Measurements from ENCODE around the gene TUBGCP6. TPM values are rescaled to one million over a fixed set of nuclear protein-coding genes. Genes with fewer than 3 reads are reported as not detected.
A peak's percentile ranks its signal among the peaks of the same experiment; 100 is the strongest.
"Not testable (repeated sequence)": the region's sequence is repeated elsewhere in the genome, so short reads cannot be mapped to it uniquely, and the experiment has no call there.

TUBGCP6 gene
- total RNA-seq, 1 donor from 2014 or later, result 52.1 TPM

DNA sequence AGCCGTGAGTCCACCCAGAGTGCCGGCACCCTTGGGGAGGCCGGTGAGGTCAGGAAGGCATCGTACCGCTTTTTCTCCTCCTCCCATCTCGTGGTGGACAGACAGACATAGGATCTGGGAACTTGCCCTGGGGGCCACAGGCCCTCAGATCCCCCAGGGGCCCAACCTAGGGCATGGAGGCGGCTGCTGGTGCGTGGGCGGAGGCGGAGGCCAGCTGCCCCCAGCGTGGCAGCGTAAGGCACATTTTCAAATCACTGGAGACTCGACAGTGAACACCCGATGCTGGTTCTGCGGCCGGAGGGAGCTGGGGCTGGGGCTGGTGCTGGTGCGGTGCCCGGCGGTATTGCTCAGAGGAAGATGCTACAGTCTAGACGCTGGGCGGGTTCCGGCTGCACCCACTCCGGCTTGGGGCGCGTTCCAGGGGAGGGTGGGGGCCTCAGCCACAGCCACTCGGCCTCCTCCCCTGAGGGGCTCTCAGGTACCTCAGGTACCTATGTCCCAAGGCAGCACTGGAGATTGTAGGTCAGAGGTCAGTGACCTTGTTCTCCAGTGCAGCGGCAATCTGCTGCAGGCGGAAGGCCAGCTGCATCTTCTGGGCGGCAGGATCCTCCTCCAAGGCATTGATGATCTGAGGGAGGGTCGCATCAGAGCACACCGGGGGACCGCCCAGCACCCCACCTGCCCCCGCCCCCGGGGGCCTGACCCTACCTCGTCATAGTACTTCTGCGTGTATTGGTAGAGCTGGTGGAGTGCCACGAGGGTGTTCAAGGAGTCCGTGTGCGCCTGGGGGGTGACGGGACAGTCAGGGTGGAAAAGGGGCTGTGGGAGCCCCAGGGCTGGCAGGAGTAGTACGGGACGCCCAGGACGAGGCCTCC lies 30.6 kb upstream of the TUBGCP6 start:
- Mint-ChIP-seq H3K27ac (no peak overlapping the region), H3K4me1 (ENCODE audit: low read depth) (peaks cover 6% of the 10 kb centered on the region), H3K27me3 (ENCODE audit: insufficient read depth) (peaks cover 8% of the 10 kb centered on the region), H3K4me3 (no peak overlapping the region), H3K9me3 (no peaks in the 10 kb centered on the region), H3K36me3 (ENCODE audit: low read depth) (no peaks in the 10 kb centered on the region)
- intact Hi-C loops (cut with micrococcal nuclease), result no loop called here
- no peak for DNase-seq (ENCODE audit: low spot score)

DNA sequence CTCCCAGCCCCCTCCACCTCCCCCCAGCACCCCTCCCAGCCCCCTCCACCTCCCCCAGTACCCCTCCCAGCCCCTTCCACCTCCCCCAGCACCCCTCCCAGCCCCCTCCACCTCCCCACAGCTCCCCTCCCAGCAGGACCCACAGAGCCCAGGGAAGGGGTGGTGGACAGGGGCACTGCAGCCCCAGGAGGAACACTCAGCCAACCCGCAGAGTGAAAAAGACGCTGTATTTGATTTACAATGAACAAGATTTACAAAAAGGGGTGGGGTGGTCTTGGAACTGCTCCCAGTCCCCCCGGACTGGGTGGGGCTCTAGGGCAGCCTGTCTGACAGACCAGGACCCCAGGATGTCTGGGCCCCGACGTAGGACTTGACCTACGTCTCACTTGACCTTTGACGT lies 29.9 kb upstream of the TUBGCP6 start:
- Mint-ChIP-seq H3K4me1 (ENCODE audit: low read depth) (peaks cover 6% of the 10 kb centered on the region), H3K36me3 (ENCODE audit: low read depth) (no peaks in the 10 kb centered on the region), H3K9me3 (no peaks in the 10 kb centered on the region), H3K27me3 (ENCODE audit: insufficient read depth) (peaks cover 8% of the 10 kb centered on the region), H3K27ac (no peak overlapping the region), H3K4me3 (no peak overlapping the region)
- no peak for DNase-seq (ENCODE audit: low spot score)
- intact Hi-C loops (cut with micrococcal nuclease), result loop anchor here (1.0 kb wide), 1 partner anchor 68 kb away; no protein-coding TSS in a partner anchor

GRCh38 chr22:50274311-50274710 lies 29.5 kb upstream of the TUBGCP6 start:
- intact Hi-C loops (cut with micrococcal nuclease), result loop anchor here (1.0 kb wide), 1 partner anchor 68 kb away; no protein-coding TSS in a partner anchor
- Mint-ChIP-seq H3K27me3 (ENCODE audit: insufficient read depth) (peaks cover 8% of the 10 kb centered on the region), H3K4me1 (ENCODE audit: low read depth) (peaks cover 6% of the 10 kb centered on the region), H3K4me3 (peak overlapping the region; percentile 68), H3K36me3 (ENCODE audit: low read depth) (no peaks in the 10 kb centered on the region), H3K9me3 (no peaks in the 10 kb centered on the region), H3K27ac (no peak overlapping the region)
- no peak for DNase-seq (ENCODE audit: low spot score)

DNA sequence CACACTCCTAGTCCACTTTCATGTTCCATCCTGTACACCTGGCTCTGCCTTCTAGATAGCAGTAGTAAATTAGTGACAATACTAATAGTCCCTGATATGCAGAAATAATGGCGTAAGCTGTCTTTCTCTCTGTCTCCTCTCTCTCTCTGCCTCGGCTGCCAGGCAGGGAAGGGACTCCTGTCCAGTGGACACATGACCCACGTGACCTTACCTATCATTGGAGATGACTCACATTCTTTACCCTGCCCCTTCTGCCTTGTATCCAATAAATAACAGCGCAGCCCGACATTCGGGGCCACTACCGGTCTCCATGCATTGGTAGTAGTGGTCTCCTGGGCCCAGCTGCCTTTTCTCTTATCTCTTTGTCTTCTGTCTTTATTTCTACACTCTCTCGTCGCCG lies 29.0 kb upstream of the TUBGCP6 start:
- not testable (repeated sequence) for H3K27me3 Mint-ChIP-seq (ENCODE audit: insufficient read depth); DNase-seq (ENCODE audit: low spot score); H3K4me1 Mint-ChIP-seq (ENCODE audit: low read depth); H3K36me3 Mint-ChIP-seq (ENCODE audit: low read depth); H3K27ac Mint-ChIP-seq; H3K9me3 Mint-ChIP-seq
- peak overlapping the region; percentile 68 for H3K4me3 Mint-ChIP-seq
- intact Hi-C loops (cut with micrococcal nuclease), result loop anchor here (1.0 kb wide), 1 partner anchor 69 kb away; no protein-coding TSS in a partner anchor

GRCh38 chr22:50273352-50273751 lies 28.5 kb upstream of the TUBGCP6 start:
- H3K4me1 Mint-ChIP-seq (ENCODE audit: low read depth); H3K27me3 Mint-ChIP-seq (ENCODE audit: insufficient read depth); DNase-seq (ENCODE audit: low spot score); intact Hi-C loops (cut with micrococcal nuclease); H3K36me3 Mint-ChIP-seq (ENCODE audit: low read depth); H3K9me3 Mint-ChIP-seq; H3K4me3 Mint-ChIP-seq; H3K27ac Mint-ChIP-seq: not testable (repeated sequence)

DNA sequence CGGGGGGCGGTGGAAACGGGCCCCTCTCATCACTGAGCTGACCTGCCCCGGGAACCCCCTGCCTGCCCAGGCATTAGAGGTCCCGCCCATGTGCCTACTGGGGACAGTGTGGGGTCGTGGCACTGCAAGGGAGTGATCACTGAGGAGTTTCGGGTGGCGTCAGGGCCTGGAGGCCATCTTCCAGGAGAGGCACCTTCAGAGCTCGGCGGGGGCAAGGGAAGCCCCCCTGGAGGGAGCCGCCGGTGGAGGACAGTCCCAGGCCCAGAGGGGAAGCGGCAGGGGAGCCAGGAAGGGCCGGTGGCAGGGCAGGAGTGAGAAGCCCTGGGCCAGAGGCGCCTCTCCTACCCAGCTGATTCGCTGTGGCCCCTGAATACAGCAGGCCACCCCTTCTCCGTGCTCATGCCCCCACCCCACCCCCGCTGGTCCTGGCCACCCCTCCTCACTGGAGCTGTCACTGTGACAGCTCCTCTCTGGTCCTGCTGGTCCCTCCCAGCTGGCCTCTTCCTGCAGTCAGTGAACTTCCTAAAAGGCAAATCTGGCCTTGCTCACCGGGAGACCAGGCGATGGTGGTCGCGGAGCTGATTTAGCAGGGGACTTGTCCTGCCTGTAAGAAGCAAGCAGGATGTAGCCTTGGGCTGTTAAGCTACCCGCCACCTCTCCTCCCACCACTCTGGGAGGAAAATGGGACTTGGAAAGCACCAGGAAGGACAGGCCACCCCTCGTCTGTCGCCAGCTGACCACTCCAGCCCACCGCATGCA lies 27.4 kb upstream of the TUBGCP6 start:
- H3K4me3 Mint-ChIP-seq, result peak overlapping the region; percentile 45
- H3K9me3 Mint-ChIP-seq, result no peaks in the 10 kb centered on the region
- intact Hi-C loops (cut with micrococcal nuclease), result no loop called here
- H3K4me1 Mint-ChIP-seq (ENCODE audit: low read depth), result peaks cover 10% of the 10 kb centered on the region
- no peak for DNase-seq (ENCODE audit: low spot score)
- H3K27me3 Mint-ChIP-seq (ENCODE audit: insufficient read depth), result peaks cover 8% of the 10 kb centered on the region
- H3K36me3 Mint-ChIP-seq (ENCODE audit: low read depth), result no peaks in the 10 kb centered on the region
- no peak overlapping the region for H3K27ac Mint-ChIP-seq

- H3K27ac Mint-ChIP-seq, result no peak overlapping the region
- no peak overlapping the region for H3K4me3 Mint-ChIP-seq
- DNase-seq (ENCODE audit: low spot score), result peak; percentile 55
- intact Hi-C loops (cut with micrococcal nuclease), result loop anchor here (2.0 kb wide), 2 partner anchors 71 to 349 kb away; partner anchors contain the start of gene SELENOO
- no peaks in the 10 kb centered on the region for H3K9me3 Mint-ChIP-seq
- H3K36me3 Mint-ChIP-seq (ENCODE audit: low read depth), result no peaks in the 10 kb centered on the region
- H3K4me1 Mint-ChIP-seq (ENCODE audit: low read depth), result peaks cover 10% of the 10 kb centered on the region
- H3K27me3 Mint-ChIP-seq (ENCODE audit: insufficient read depth), result peaks cover 8% of the 10 kb centered on the region
These were observed 26.7 kb upstream of the TUBGCP6 start for GRCh38 chr22:50271519-50271970.

- peak overlapping the region; percentile 77 for H3K4me3 Mint-ChIP-seq
- peak; percentile 69 for DNase-seq (ENCODE audit: low spot score)
- intact Hi-C loops (cut with micrococcal nuclease), result loop anchor here (1.0 to 2.0 kb wide), 6 partner anchors 20 to 350 kb away; partner anchors contain the start of genes HDAC10, SELENOO and TUBGCP6
- no peak overlapping the region for H3K27ac Mint-ChIP-seq
- peaks cover 10% of the 10 kb centered on the region for H3K4me1 Mint-ChIP-seq (ENCODE audit: low read depth)
- no peaks in the 10 kb centered on the region for H3K9me3 Mint-ChIP-seq
- peaks cover 8% of the 10 kb centered on the region for H3K27me3 Mint-ChIP-seq (ENCODE audit: insufficient read depth)
- no peaks in the 10 kb centered on the region for H3K36me3 Mint-ChIP-seq (ENCODE audit: low read depth)
These were observed 26.0 kb upstream of the TUBGCP6 start for GRCh38 chr22:50270666-50271394.

DNA sequence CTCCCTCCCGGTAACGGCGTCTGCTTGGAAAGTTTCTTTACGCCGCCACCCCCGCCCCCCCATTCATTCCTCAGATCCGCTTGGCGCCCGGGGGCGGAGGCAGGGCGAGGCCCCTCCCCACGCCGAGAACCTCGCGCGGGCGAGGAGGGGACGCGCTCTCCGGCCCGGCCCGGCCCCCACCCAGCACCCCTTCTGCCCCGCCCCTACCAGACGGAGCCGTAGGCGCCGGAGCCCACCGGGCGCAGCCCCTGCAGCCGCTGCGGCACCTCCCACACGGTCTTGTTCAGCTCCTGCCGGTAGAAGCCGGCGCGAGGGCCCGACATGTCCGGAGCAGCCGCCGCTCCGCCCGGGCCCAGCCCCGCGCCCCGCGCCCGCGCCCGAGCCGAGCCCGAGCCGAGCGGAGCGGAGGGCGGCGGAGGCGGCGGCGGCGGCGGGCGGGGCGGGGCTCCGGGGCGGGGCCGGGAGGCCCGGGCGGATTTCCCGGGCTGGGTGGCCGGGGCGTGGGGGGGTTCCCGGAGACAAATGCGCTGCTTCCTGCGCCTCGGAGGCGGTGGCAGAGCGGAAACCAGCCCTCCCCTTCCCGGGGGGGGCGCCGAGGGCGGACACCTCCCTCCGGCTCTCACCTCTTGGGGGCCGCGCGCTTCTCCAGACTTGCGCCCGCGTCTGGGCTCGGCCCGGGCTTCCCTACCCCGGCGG lies 25.3 kb upstream of the TUBGCP6 start, which contains the start of gene MAPK11:
Gene MAPK11 (minus strand): TSS at position 411 of the 696 bp plus-strand sequence. CDS start 88 bp downstream, at position 323.
- H3K27ac Mint-ChIP-seq, result peak within 1 kb of the TSS; percentile 40
- H3K27me3 Mint-ChIP-seq (ENCODE audit: insufficient read depth), result peaks cover 8% of the 10 kb centered on the region
- peak within 1 kb of the TSS; percentile 77 for H3K4me3 Mint-ChIP-seq
- H3K36me3 Mint-ChIP-seq (ENCODE audit: low read depth), result peaks cover 2% of the 10 kb centered on the region
- intact Hi-C loops (cut with micrococcal nuclease), result loop anchor here (1.0 to 2.0 kb wide), 6 partner anchors 19 to 351 kb away; partner anchors contain the start of genes HDAC10, SELENOO and TUBGCP6
- H3K9me3 Mint-ChIP-seq, result no peaks in the 10 kb centered on the region
- H3K4me1 Mint-ChIP-seq (ENCODE audit: low read depth), result peaks cover 10% of the 10 kb centered on the region
- DNase-seq (ENCODE audit: low spot score), result peak; percentile 78

DNA sequence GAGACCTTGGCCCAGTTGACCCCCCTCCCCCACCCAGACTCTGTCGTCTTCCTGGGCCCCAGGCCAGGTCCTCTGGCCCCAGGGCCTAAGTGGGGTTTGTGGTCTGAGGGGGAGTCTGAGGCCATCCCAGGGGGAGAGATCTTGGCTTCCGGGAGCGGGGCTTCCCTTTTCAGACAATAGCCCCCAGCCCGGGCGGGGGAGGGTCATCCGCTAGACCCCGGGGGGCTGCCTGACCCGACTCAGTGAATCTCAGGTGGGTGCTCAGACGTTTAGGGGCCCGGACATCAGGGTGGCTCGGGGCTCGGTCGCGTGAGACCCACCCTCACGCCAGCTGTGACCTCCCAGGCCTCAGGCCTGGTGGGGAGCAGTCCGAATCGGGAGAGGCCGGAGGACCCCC lies 24.7 kb upstream of the TUBGCP6 start:
- H3K27me3 Mint-ChIP-seq (ENCODE audit: insufficient read depth), result peaks cover 8% of the 10 kb centered on the region
- H3K4me1 Mint-ChIP-seq (ENCODE audit: low read depth), result peaks cover 10% of the 10 kb centered on the region
- peak overlapping the region; percentile 76 for H3K4me3 Mint-ChIP-seq
- DNase-seq (ENCODE audit: low spot score), result no peak
- peaks cover 4% of the 10 kb centered on the region for H3K36me3 Mint-ChIP-seq (ENCODE audit: low read depth)
- no peaks in the 10 kb centered on the region for H3K9me3 Mint-ChIP-seq
- intact Hi-C loops (cut with micrococcal nuclease), result no loop called here
- H3K27ac Mint-ChIP-seq, result peak overlapping the region; percentile 40

- Mint-ChIP-seq H3K36me3 (ENCODE audit: low read depth) (peaks cover 4% of the 10 kb centered on the region), H3K4me1 (ENCODE audit: low read depth) (peaks cover 4% of the 10 kb centered on the region), H3K27ac (no peak overlapping the region), H3K4me3 (peak overlapping the region; percentile 45), H3K27me3 (ENCODE audit: insufficient read depth) (peaks cover 8% of the 10 kb centered on the region), H3K9me3 (no peaks in the 10 kb centered on the region)
- no peak for DNase-seq (ENCODE audit: low spot score)
- intact Hi-C loops (cut with micrococcal nuclease), result no loop called here
These were observed 23.9 kb upstream of the TUBGCP6 start for GRCh38 chr22:50268655-50269113.
